PC-3 (cell line): ENCODE measurements around the gene CASP8.

Experiments used
- EZH2 ChIP-seq: fragments of 300-600 bp; sonication (generic); IDR thresholded peaks from one replicate; pipeline ENCODE4 v1.6.1; 2017; ENCODE audit warnings: antibody characterized with exemption, mild to moderate bottlenecking, low read length; ENCODE audit not compliant: unreplicated experiment
- TF ChIP-seq, protein P1 (sequence below): fragments of 300-600 bp; sonication (generic); conservative IDR thresholded peaks from 2 replicates; pipeline ENCODE4 v1.5.1; 2017; ENCODE audit warnings: antibody characterized with exemption, low read depth, mild to moderate bottlenecking, low read length

DNA sequence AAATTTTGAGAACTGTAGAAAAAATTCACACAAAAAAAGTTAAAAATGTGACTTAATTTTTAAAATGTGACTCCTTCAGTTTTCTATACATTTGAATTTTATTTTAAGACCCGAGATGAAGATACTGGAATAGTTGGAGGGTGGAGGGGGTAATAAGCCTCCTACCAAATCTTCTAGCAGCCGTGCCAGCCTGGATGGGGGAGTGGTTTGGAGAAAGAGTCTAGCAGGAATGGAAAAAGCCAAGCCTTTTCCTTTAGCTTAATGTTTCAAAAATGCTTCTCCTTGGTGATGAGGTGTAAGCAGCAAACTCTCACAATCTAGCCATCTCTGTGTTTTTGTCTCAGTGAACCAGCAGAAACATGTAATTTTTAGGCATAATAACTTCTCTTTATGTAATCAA lies 14.7 kb downstream of the CASP8 start:
- no peak for TF ChIP-seq EZH2
- TF ChIP-seq, protein P1, sequence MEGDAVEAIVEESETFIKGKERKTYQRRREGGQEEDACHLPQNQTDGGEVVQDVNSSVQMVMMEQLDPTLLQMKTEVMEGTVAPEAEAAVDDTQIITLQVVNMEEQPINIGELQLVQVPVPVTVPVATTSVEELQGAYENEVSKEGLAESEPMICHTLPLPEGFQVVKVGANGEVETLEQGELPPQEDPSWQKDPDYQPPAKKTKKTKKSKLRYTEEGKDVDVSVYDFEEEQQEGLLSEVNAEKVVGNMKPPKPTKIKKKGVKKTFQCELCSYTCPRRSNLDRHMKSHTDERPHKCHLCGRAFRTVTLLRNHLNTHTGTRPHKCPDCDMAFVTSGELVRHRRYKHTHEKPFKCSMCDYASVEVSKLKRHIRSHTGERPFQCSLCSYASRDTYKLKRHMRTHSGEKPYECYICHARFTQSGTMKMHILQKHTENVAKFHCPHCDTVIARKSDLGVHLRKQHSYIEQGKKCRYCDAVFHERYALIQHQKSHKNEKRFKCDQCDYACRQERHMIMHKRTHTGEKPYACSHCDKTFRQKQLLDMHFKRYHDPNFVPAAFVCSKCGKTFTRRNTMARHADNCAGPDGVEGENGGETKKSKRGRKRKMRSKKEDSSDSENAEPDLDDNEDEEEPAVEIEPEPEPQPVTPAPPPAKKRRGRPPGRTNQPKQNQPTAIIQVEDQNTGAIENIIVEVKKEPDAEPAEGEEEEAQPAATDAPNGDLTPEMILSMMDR, result no peak
